C4-2B (cell line): ENCODE results near the gene LRBA.

ENCODE experiments used
- H3K27ac ChIP-seq: fragments of 450-650 bp; 2 replicates; pipeline ENCODE4 v1.5.1; 2017
- ZFX ChIP-seq: fragments of 450-650 bp; IDR thresholded peaks from 2 replicates; pipeline ENCODE4 v1.6.1; 2017
- TF ChIP-seq, protein P1 (sequence below): fragments of 450-650 bp; conservative IDR thresholded peaks from 2 replicates; pipeline ENCODE4 v1.5.1; 2017; ENCODE audit warnings: mild to moderate bottlenecking

Gene LRBA

GRCh38 chr4:150849016-150849415, 166.1 kb downstream of the LRBA start:
- H3K27ac ChIP-seq, result no peak overlapping the region
- TF ChIP-seq, protein P1, sequence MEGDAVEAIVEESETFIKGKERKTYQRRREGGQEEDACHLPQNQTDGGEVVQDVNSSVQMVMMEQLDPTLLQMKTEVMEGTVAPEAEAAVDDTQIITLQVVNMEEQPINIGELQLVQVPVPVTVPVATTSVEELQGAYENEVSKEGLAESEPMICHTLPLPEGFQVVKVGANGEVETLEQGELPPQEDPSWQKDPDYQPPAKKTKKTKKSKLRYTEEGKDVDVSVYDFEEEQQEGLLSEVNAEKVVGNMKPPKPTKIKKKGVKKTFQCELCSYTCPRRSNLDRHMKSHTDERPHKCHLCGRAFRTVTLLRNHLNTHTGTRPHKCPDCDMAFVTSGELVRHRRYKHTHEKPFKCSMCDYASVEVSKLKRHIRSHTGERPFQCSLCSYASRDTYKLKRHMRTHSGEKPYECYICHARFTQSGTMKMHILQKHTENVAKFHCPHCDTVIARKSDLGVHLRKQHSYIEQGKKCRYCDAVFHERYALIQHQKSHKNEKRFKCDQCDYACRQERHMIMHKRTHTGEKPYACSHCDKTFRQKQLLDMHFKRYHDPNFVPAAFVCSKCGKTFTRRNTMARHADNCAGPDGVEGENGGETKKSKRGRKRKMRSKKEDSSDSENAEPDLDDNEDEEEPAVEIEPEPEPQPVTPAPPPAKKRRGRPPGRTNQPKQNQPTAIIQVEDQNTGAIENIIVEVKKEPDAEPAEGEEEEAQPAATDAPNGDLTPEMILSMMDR, result no peak
- TF ChIP-seq ZFX, result no peak

DNA sequence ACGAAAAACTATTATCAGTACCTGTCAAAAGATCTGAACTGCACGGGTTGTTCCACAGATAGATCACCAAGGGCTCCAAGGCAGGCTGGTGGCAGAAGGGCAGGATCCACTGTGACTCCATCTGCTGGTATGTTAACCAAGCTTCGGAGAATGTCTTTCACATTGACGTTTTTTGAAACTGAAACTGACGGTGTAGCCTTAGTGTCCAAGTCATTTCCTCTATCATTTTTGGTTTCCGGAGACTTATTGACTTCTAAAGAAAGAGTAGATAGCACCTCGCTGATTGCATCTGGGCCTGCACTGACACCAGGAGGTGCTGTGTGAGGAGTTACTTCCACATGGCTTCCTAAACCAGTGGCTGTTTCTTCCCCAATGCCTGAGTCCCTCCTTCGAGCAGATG, 186.9 kb downstream of the LRBA start:
- TF ChIP-seq, protein P1, result 0 out of 2 replicates have a peak, but pooled peaks have one; percentile 3
- TF ChIP-seq ZFX, result no peak
- no peak overlapping the region for H3K27ac ChIP-seq

DNA sequence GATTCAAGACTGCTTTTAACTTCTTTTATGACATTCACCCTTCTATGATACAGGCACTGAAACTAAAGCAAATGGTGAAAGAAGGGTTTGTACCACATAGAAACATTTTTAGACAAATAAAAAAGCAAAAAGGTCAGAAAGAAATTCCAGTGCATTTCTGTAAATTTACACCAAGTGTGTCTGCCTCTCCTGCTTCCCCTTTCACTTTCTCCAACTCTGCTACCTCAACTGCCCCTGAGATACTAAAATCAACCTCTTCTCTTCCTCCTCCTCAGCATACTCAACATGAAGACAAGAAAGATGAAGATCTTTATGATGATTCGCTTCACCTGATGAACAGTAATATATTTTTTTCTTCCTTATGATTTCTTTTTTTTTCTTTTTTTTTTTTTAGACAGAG, 187.9 kb downstream of the LRBA start:
- TF ChIP-seq ZFX, result no peak
- TF ChIP-seq, protein P1, result no peak
- H3K27ac ChIP-seq, result no peak overlapping the region

DNA sequence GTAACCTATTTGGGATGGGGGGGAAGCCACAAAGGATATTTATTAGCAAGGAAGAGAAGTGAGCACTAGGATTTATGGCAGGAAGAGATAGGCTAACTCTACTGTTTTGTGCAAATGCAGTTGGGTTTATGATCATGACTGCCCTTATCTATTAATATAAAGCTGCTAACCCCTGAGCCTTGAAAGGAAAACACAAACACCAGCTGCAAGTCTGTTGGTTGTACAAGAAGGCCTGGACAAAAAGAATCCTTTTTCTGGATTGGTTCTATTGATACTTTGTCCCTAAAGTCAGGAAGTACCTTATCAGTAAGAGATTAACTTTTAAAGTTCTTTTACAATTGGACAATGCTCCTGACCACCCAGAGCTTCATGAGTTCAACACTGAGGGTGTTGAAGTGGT, 188.8 kb downstream of the LRBA start:
- no peak overlapping the region for H3K27ac ChIP-seq
- no peak for TF ChIP-seq ZFX
- TF ChIP-seq, protein P1, result no peak

- H3K27ac ChIP-seq, result no peak overlapping the region
- no peak for TF ChIP-seq ZFX
- TF ChIP-seq, protein P1, result no peak
Observed at GRCh38 chr4:150822407-150822806, 192.7 kb downstream of the LRBA start.

GRCh38 chr4:150821641-150822040, 193.4 kb downstream of the LRBA start:
- no peak for TF ChIP-seq ZFX
- TF ChIP-seq, protein P1, result no peak
- H3K27ac ChIP-seq, result no peak overlapping the region

- TF ChIP-seq, protein P1, result no peak
- no peak for TF ChIP-seq ZFX
- no peak overlapping the region for H3K27ac ChIP-seq
Observed at GRCh38 chr4:150820409-150820808, 194.7 kb downstream of the LRBA start.
